ENCODE measurements around the gene PDLIM7.

- TF ChIP-seq CTCF (optimal IDR thresholded peaks at IDR 0.05 in 1 of 3, IDR thresholded peaks at IDR 0.05 in 1 of 3, conservative IDR thresholded peaks at IDR 0.05 in 1 of 3; ENCODE audit: extremely low read depth in 1 of 3, insufficient read depth in 2 of 3, low read length in 3 of 3) = no peak
- TF ChIP-seq EZH2 (IDR thresholded peaks at IDR 0.05; ENCODE audit: low read length) = no peak
These were observed 30.2 kb upstream of the PDLIM7 start for GRCh38 chr5:177527595-177527994.
